ENCODE measurements around the gene ACOXL. TPM values are rescaled to one million over a fixed set of nuclear protein-coding genes. Genes with fewer than 3 reads are reported as not detected.

Gene ACOXL
- polyA plus RNA-seq, 3 donors: 0.35 TPM; not detected in 2

GRCh38 chr2:110791435-110791834, 59.1 kb downstream of the ACOXL start:
- Mint-ChIP-seq H3K4me3 (no peak overlapping the region), H3K27me3 (ENCODE audit: low read depth in 3 of 3) (peaks cover 15 to 32% (median 24%) of the 10 kb centered on the region in 3 donors), H3K36me3 (no peaks in the 10 kb centered on the region), H3K9me3 (peaks cover 0 to 3% (median 0%) of the 10 kb centered on the region in 7 donors), H3K4me1 (no peaks in the 10 kb centered on the region), H3K27ac (no peak overlapping the region)
- Histone ChIP-seq H3K4me1 (ENCODE audit: control insufficient read depth in 1 of 2, insufficient read depth in 2 of 2, low read length in 2 of 2) (no peaks in the 10 kb centered on the region), H3K27ac (ENCODE audit: low read depth in 1 of 2, low read length in 2 of 2) (no peak overlapping the region), H4K20me1 (ENCODE audit: insufficient read depth, low read length) (no peaks in the 10 kb centered on the region), H3K4me2 (replicated peaks; ENCODE audit: extremely low read depth, low read length, poor library complexity, severe bottlenecking) (no peak overlapping the region), H3K27me3 (ENCODE audit: control insufficient read depth in 2 of 2, insufficient read depth in 2 of 2, low read length in 2 of 2) (peaks cover 2 to 4% of the 10 kb centered on the region in 2 donors), H3K9me3 (replicated peaks in 1 of 2; ENCODE audit: control insufficient read depth in 1 of 2, insufficient read depth in 1 of 2, low read length in 2 of 2) (no peaks in the 10 kb centered on the region), H2AFZ (ENCODE audit: insufficient read depth, low read depth, low read length, poor library complexity, severe bottlenecking) (no peak overlapping the region), H3K36me3 (replicated peaks in 1 of 2; ENCODE audit: control insufficient read depth in 1 of 2, insufficient read depth in 2 of 2, low read length in 2 of 2) (no peaks in the 10 kb centered on the region), H3K79me2 (ENCODE audit: insufficient read depth, low read length) (no peaks in the 10 kb centered on the region), H3K9ac (ENCODE audit: insufficient read depth, low read length, poor library complexity, severe bottlenecking) (no peak overlapping the region), H3K4me3 (replicated peaks in 1 of 3; ENCODE audit: low read depth in 2 of 3, low read length in 3 of 3) (no peak overlapping the region)
- no peak for TF ChIP-seq CTCF (IDR thresholded peaks at IDR 0.05)
- no peak for DNase-seq
- intact Hi-C loops (cut with micrococcal nuclease): no loop called here
- WGBS (ENCODE audit: insufficient coverage): 94% methylated on average over 2 of the region's 4 CpGs

DNA sequence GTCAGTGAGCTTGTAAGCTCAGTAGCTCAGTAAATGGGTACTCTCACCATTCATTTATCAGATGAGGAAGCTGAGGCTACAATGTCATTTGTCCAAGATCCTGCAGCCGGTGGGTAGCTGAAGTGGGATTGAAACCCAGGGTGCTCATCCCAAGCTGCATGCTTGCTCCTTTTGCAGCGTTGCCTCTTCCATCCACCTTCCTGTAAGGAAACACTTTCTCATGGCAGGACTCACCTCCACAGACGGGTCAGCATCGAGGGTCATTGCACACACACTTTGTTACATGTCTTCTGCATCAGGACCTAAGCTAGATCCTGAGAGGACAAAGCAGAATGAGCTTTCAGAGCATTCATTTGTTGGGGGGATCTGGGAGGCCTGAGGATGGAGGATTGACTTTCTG, 60.7 kb downstream of the ACOXL start:
- Histone ChIP-seq H3K4me2 (replicated peaks; ENCODE audit: extremely low read depth, low read length, poor library complexity, severe bottlenecking) (no peak overlapping the region), H3K9me3 (replicated peaks in 1 of 2; ENCODE audit: control insufficient read depth in 1 of 2, insufficient read depth in 1 of 2, low read length in 2 of 2) (no peaks in the 10 kb centered on the region), H3K4me1 (ENCODE audit: control insufficient read depth in 1 of 2, insufficient read depth in 2 of 2, low read length in 2 of 2) (no peaks in the 10 kb centered on the region), H3K9ac (ENCODE audit: insufficient read depth, low read length, poor library complexity, severe bottlenecking) (no peak overlapping the region), H3K36me3 (replicated peaks in 1 of 2; ENCODE audit: control insufficient read depth in 1 of 2, insufficient read depth in 2 of 2, low read length in 2 of 2) (no peaks in the 10 kb centered on the region), H3K4me3 (replicated peaks in 1 of 3; ENCODE audit: low read depth in 2 of 3, low read length in 3 of 3) (no peak overlapping the region), H3K27me3 (ENCODE audit: control insufficient read depth in 2 of 2, insufficient read depth in 2 of 2, low read length in 2 of 2) (peaks cover 2 to 4% of the 10 kb centered on the region in 2 donors), H4K20me1 (ENCODE audit: insufficient read depth, low read length) (no peaks in the 10 kb centered on the region), H2AFZ (ENCODE audit: insufficient read depth, low read depth, low read length, poor library complexity, severe bottlenecking) (no peak overlapping the region), H3K79me2 (ENCODE audit: insufficient read depth, low read length) (no peaks in the 10 kb centered on the region), H3K27ac (ENCODE audit: low read depth in 1 of 2, low read length in 2 of 2) (no peak overlapping the region)
- Mint-ChIP-seq H3K36me3 (no peaks in the 10 kb centered on the region), H3K4me1 (no peaks in the 10 kb centered on the region), H3K27me3 (ENCODE audit: low read depth in 3 of 3) (peaks cover 16 to 27% (median 23%) of the 10 kb centered on the region in 3 donors), H3K4me3 (no peak overlapping the region), H3K9me3 (no peaks in the 10 kb centered on the region), H3K27ac (no peak overlapping the region)
- intact Hi-C loops (cut with micrococcal nuclease): no loop called here
- TF ChIP-seq CTCF (IDR thresholded peaks at IDR 0.05): no peak
- WGBS (ENCODE audit: insufficient coverage): 84% methylated on average over 2 of the region's 4 CpGs
- DNase-seq: no peak
